T47D (cell line): ENCODE results near the gene RASSF3.

Experiments used
- DNase-seq, 2 experiments: peaks; one replicate each; pipeline versions ENCODE4 v3.0.0 to v3.0.0-alpha.2; 2011 to 2012; ENCODE audit warnings: low read depth in 1 of 2, low spot score in 1 of 2
- JUND ChIP-seq: IDR thresholded peaks from 2 replicates; pipeline ENCODE4 v1.6.1; 2012; ENCODE audit warnings: low read depth
- in situ Hi-C: cut with HindIII; loops from 2 replicates; pipeline ENCODE4 v1.10.0; 2016; ENCODE audit warnings: low sequenced_read_pairs, low pct_unique_long_range_greater_than_20kb

Gene RASSF3

GRCh38 chr12:64672925-64673409 lies 62.7 kb downstream of the RASSF3 start:
- peak in 1 of 2 experiments; percentile 64 for DNase-seq
- no peak for TF ChIP-seq JUND
- in situ Hi-C loops: no loop called here

DNA sequence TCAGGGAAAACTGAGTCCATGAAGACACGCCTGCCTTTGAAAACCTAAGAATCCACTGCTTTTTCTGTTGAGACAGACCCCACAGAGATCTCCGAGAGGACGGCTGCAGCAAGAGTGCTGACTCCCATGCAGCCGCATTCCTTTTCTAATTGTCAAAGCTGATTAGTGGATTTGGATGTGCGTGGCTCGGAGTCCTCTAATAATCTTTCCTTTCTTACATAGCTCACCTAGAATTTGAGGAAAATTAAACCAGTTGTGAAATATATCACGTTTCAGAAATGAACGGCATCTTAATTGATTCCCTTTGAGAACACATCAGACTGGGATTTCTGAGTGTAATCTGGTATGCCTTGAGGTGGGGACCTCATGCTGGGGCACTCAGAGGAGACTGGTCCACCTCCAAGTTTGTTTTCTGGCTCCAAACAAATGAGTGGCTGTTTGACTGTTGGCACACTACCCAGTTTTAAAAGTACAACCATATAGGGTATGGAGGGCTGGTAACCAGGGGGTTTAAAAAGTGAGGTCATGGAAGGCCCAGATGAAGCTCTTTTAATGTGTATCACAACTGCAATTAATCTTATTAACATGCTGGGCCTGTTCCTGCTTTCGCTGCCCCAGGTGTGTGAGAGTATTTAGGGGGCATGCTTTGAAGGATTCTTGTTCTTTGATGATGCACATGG lies 63.3 kb downstream of the RASSF3 start:
- DNase-seq: no peak
- in situ Hi-C loops: no loop called here
- no peak for TF ChIP-seq JUND

DNA sequence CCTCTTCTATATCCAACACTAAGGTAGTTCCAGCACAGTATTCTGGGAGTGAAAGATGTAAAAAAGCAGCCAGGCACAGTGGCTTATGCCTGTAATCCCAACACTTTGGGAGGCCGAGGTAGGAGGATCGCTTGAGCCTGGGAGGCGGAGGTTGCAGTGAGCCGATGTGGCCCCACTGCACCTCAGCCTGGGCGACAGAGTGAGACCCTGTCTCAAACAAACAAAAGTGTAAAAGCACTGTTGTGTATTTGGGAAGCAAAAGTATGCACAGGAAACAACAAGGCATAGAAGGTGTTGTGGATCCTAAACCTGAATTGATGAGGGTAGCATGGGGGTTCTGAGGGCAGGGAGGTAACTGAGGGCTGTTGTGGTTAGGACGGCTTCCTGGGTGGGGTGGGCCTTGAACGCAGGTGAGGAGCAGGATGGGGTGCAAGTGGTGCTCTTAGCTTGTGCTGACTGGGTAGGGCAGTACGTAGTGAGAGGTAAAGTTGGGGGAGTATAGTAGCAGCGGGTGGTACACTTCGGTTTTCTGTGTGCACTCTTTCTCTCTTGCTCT lies 64.2 kb downstream of the RASSF3 start:
- no peak for DNase-seq
- TF ChIP-seq JUND: no peak
- in situ Hi-C loops: no loop called here

GRCh38 chr12:64675795-64676194 lies 65.5 kb downstream of the RASSF3 start:
- DNase-seq: no peak
- no peak for TF ChIP-seq JUND
- in situ Hi-C loops: no loop called here

DNA sequence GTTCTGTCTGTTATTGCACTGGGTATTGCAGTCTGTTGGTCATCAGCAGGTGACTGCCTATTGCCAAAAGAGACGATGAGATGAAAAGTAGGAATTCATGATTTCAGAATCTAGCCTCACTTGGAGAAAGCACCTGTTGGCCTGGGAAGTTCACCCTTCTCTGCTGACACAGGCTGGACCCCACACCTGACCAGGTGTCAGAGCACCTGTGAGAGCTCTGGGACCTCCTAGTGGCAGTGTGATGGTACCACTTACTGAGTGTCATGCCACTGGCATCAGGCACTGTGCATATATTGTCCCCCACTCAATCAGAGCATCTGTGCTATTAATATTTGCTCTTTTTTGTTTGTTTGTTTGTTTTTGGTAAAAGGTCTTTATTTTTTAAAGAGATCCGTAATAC lies 68.0 kb downstream of the RASSF3 start:
- TF ChIP-seq JUND: no peak
- DNase-seq: peak in 1 of 2 experiments; percentile 67
- in situ Hi-C loops: no loop called here

DNA sequence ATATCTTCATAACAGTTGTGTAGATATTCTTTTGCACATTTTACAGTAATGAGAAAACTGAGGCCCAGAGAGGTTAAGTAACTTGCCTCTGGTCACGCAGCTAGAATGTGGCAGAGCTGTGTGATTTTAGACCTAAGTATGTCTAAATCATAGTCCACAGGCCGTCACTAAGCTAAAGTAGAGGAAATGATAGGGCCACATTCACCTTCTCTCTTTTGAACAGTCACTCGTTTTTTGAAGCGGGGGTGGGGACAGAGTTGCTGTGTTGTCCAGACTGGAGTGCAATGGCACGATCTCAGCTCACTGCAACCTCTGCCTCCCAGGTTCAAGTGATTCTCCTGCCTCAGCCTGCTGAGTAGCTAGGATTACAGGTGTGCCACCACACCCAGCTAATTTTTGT lies 68.5 kb downstream of the RASSF3 start:
- in situ Hi-C loops: no loop called here
- TF ChIP-seq JUND: no peak
- DNase-seq: no peak

- peak; percentile 13 to 58 for DNase-seq
- in situ Hi-C loops: no loop called here
- TF ChIP-seq JUND: no peak
Measured at GRCh38 chr12:64679487-64680001, 69.2 kb downstream of the RASSF3 start.

DNA sequence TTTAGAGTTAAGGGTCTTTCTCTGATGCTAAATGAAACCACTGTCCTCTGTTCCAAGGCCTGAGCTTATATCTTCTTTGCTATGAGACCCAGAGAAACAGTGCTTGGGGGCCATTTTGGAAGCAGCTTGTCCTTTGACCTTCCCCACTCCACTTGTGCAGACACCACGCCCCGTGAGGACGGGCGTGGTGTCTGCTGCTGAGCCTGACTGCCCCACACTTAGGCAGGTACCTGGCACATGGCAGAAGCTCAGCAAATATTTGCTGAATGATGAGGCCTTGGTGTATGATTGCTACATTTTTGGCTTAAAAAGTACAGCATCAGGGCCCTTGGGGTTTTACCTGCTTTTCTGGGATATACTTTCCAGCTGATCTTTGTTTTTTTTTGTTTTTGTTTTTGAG lies 69.9 kb downstream of the RASSF3 start:
- TF ChIP-seq JUND: no peak
- peak in 1 of 2 experiments; percentile 70 for DNase-seq
- in situ Hi-C loops: no loop called here

- in situ Hi-C loops: no loop called here
- TF ChIP-seq JUND: no peak
- no peak for DNase-seq
Measured at GRCh38 chr12:64681200-64682052, 71.1 kb downstream of the RASSF3 start.

DNA sequence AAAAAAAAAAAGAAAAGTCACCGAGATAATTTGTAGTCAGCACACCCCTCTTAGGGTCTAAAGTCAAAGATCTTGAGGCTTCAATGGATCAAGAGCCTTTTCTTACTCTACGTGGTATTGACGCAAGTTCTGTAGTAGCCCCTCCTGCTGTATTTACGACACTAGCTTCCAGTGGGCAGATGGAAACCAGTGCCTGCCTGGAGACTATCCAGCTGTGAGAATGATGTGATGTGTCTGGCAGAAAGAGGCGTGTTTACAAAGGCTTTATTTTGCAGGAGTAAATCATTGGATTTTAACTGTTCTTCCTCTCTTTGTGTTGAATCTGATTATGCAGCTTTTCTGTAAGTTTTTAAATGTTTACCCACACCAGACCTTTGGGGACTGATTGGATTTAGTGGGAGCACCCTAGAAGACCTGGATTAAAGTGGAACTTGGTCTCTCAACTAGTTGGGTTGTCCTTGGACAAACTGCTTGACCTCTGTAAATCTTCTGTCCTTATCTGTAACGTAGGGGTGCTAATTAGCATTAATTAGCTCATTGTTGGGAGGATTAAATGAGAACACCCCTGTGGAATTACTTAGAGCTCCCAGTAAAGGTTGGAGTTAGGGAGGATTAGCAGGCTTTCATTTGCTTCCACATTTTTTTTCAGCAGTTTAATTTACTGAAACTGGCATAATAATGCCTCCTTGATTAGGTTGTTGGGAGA lies 72.4 kb downstream of the RASSF3 start:
- in situ Hi-C loops: no loop called here
- TF ChIP-seq JUND: no peak
- DNase-seq: no peak

GRCh38 chr12:64683816-64684543 lies 73.7 kb downstream of the RASSF3 start:
- TF ChIP-seq JUND: no peak
- no peak for DNase-seq
- in situ Hi-C loops: no loop called here

GRCh38 chr12:64685050-64685449 lies 74.8 kb downstream of the RASSF3 start:
- DNase-seq: no peak
- TF ChIP-seq JUND: no peak
- in situ Hi-C loops: no loop called here
